Endodermal cell (in vitro differentiated cells): Measurements from ENCODE around the gene FBXL19. TPM values are rescaled to one million over a fixed set of nuclear protein-coding genes. Genes with fewer than 3 reads are reported as not detected.

Source experiments
- DNase-seq: peaks from one replicate; pipeline ENCODE4 v3.0.0-alpha.2; 2017
- H3K27ac ChIP-seq: 2 replicates; pipeline ENCODE4 v1.5.1; 2013; ENCODE audit warnings: mild to moderate bottlenecking, low read depth, low read length, moderate library complexity
- H3K27me3 ChIP-seq: 2 replicates; pipeline ENCODE4 v1.6.1; 2013; ENCODE audit warnings: mild to moderate bottlenecking, low read length, moderate library complexity; ENCODE audit not compliant: insufficient read depth, control insufficient read depth, poor library complexity, severe bottlenecking
- H3K36me3 ChIP-seq: 2 replicates; pipeline ENCODE4 v1.7.0; 2013; ENCODE audit warnings: mild to moderate bottlenecking, low read length, moderate library complexity; ENCODE audit not compliant: control insufficient read depth, insufficient read depth
- H3K4me1 ChIP-seq: one replicate; pipeline ENCODE4 v1.7.0; 2013; ENCODE audit warnings: low read length; ENCODE audit not compliant: control insufficient read depth, insufficient read depth
- H3K4me3 ChIP-seq: 2 replicates; pipeline ENCODE4 v1.5.1; 2013; ENCODE audit warnings: mild to moderate bottlenecking, low read length, moderate library complexity
- H3K9ac ChIP-seq: 2 replicates; pipeline ENCODE4 v1.6.1; 2013; ENCODE audit warnings: mild to moderate bottlenecking, low read length, moderate library complexity; ENCODE audit not compliant: poor library complexity, severe bottlenecking; ENCODE audit errors: extremely low read depth
- H3K9me3 ChIP-seq: 2 replicates; pipeline ENCODE4 v1.6.1; 2013; ENCODE audit warnings: mild to moderate bottlenecking, low read length, moderate library complexity; ENCODE audit not compliant: control insufficient read depth
- H3K27ac Mint-ChIP-seq: 2 replicates; pipeline ENCODE4 v1.8.0; 2020; ENCODE audit warnings: mixed read lengths
- H3K27me3 Mint-ChIP-seq: 2 replicates; pipeline ENCODE4 v1.8.0; 2021; ENCODE audit warnings: mild to moderate bottlenecking, mixed read lengths; ENCODE audit not compliant: insufficient read depth
- H3K36me3 Mint-ChIP-seq: 2 replicates; pipeline ENCODE4 v1.8.0; 2020; ENCODE audit warnings: low read depth, mixed read lengths
- H3K4me1 Mint-ChIP-seq: 2 replicates; pipeline ENCODE4 v1.8.0; 2020; ENCODE audit warnings: mixed read lengths
- H3K4me3 Mint-ChIP-seq: 2 replicates; pipeline ENCODE4 v1.8.0; 2020; ENCODE audit warnings: mild to moderate bottlenecking, moderate library complexity, mixed read lengths
- H3K9me3 Mint-ChIP-seq: 2 replicates; pipeline ENCODE4 v1.8.0; 2020; ENCODE audit warnings: mild to moderate bottlenecking, mixed read lengths
- CTCF ChIP-seq: fragments of 200-600 bp; sonication (generic); conservative IDR thresholded peaks from 2 replicates; pipeline ENCODE4 v1.5.0; 2021; ENCODE audit warnings: antibody characterized with exemption, mild to moderate bottlenecking
- WGBS, 2 experiments: methylation state at CpG; one replicate each; pipeline versions ENCODE4 v1.1.5 to v1.1.7; 2013; ENCODE audit warnings: missing lambda C conversion rate in 2 of 2, mixed read lengths in 1 of 2; ENCODE audit not compliant: insufficient coverage in 1 of 2, insufficient read length in 1 of 2; 5-methylcytosine and 5-hydroxymethylcytosine counted together
- total RNA-seq, 2 donors: library from RNA; stranded (reverse); fragmentation: NEBNext Ultra II Directional in 1 of 2; extraction: Animal tissue kit (Norgen Biotek cat#: 25700) in 1 of 2; gene quantifications; 2 replicates in 1 of 2; 3 replicates in 1 of 2; pipeline ENCODE4 v1.2.1, GENCODE V29; 2021

FBXL19 gene
- total RNA-seq, 2 donors from 2014 or later: 74.0 to 84.3 TPM

- H3K9ac ChIP-seq: peak within 1 kb of the TSS; percentile 82
- Mint-ChIP-seq H3K36me3 (peaks cover 25% of the 10 kb centered on the region), H3K27me3 (no peaks in the 10 kb centered on the region), H3K27ac (peak within 1 kb of the TSS; percentile 96), H3K9me3 (no peaks in the 10 kb centered on the region), H3K4me3 (peak within 1 kb of the TSS; percentile 82), H3K4me1 (peaks cover 22% of the 10 kb centered on the region)
- peaks cover 31% of the 10 kb centered on the region for H3K36me3 ChIP-seq
- H3K27me3 ChIP-seq: no peaks in the 10 kb centered on the region
- no peaks in the 10 kb centered on the region for H3K9me3 ChIP-seq
- peak within 1 kb of the TSS; percentile 91 for H3K4me3 ChIP-seq
- peak within 1 kb of the TSS; percentile 95 for H3K27ac ChIP-seq
- 0% methylated on average over 11 to 69 of the region's 70 CpGs for WGBS, 2 experiments
- H3K4me1 ChIP-seq: peaks cover 12% of the 10 kb centered on the region
- DNase-seq: peak; percentile 86
- TF ChIP-seq CTCF: no peak
These were observed 25.6 kb downstream of the FBXL19 start, which contains the start of gene ORAI3 for GRCh38 chr16:30948667-30949649. Gene ORAI3, plus strand, starts transcription at chr16:30949068. Its CDS starts 222 bp downstream, at chr16:30949290.

- peaks cover 16% of the 10 kb centered on the region for H3K36me3 Mint-ChIP-seq
- 11 to 14% methylated on average over 14 to 21 of the region's 21 CpGs for WGBS, 2 experiments
- DNase-seq: peak; percentile 90
- peak overlapping the region; percentile 82 for H3K4me3 Mint-ChIP-seq
- Histone ChIP-seq H3K27ac (peak overlapping the region; percentile 52), H3K4me3 (peak overlapping the region; percentile 91), H3K36me3 (peaks cover 22% of the 10 kb centered on the region), H3K27me3 (no peaks in the 10 kb centered on the region), H3K9me3 (no peaks in the 10 kb centered on the region), H3K9ac (peak overlapping the region; percentile 80), H3K4me1 (peaks cover 12% of the 10 kb centered on the region)
- H3K27me3 Mint-ChIP-seq: no peaks in the 10 kb centered on the region
- peaks cover 22% of the 10 kb centered on the region for H3K4me1 Mint-ChIP-seq
- peak overlapping the region; percentile 87 for H3K27ac Mint-ChIP-seq
- TF ChIP-seq CTCF: peak; percentile 36
- H3K9me3 Mint-ChIP-seq: no peaks in the 10 kb centered on the region
These were observed 26.5 kb downstream of the FBXL19 start for GRCh38 chr16:30949650-30950515.

- Histone ChIP-seq H3K4me1 (peaks cover 12% of the 10 kb centered on the region), H3K9ac (no peak overlapping the region), H3K9me3 (no peaks in the 10 kb centered on the region), H3K27me3 (no peaks in the 10 kb centered on the region), H3K27ac (no peak overlapping the region), H3K4me3 (peak overlapping the region; percentile 91), H3K36me3 (peaks cover 16% of the 10 kb centered on the region)
- H3K27me3 Mint-ChIP-seq: no peaks in the 10 kb centered on the region
- H3K9me3 Mint-ChIP-seq: no peaks in the 10 kb centered on the region
- WGBS, 2 experiments: 67 to 91% methylated on average over 1 to 8 of the region's 8 CpGs
- DNase-seq: no peak
- peak overlapping the region; percentile 82 for H3K4me3 Mint-ChIP-seq
- TF ChIP-seq CTCF: no peak
- H3K36me3 Mint-ChIP-seq: peaks cover 10% of the 10 kb centered on the region
- H3K4me1 Mint-ChIP-seq: peaks cover 22% of the 10 kb centered on the region
- peak overlapping the region; percentile 87 for H3K27ac Mint-ChIP-seq
These were observed 27.2 kb downstream of the FBXL19 start for GRCh38 chr16:30950516-30951065.
